LNCaP clone FGC (cell line): ENCODE data around the gene NME9.
"Not testable (repeated sequence)": the region's sequence is repeated elsewhere in the genome, so short reads cannot be mapped to it uniquely, and the experiment has no call there.

Experiments used
- DNase-seq: peaks from one replicate; pipeline ENCODE4 v3.0.0-alpha.2; 2011; ENCODE audit warnings: low read depth
- H3K4me3 ChIP-seq: 2 replicates; pipeline ENCODE4 v1.5.1; 2011; ENCODE audit warnings: mild to moderate bottlenecking, low read depth, low read length, control low read depth
- CTCF ChIP-seq: IDR thresholded peaks from 2 replicates; pipeline ENCODE4 v1.5.1; 2012; ENCODE audit warnings: mild to moderate bottlenecking; ENCODE audit not compliant: control insufficient read depth, insufficient read depth; ENCODE audit errors: extremely low read depth

The NME9 gene

GRCh38 chr3:138329127-138329983 lies at the start of gene NME9:
Gene NME9 (minus strand): TSS chr3:138329851. CDS start chr3:138329335, 516 bp downstream.
- peak; percentile 50 for DNase-seq
- peak within 1 kb of the TSS; percentile 59 for H3K4me3 ChIP-seq
- peak; percentile 74 for TF ChIP-seq CTCF

DNA sequence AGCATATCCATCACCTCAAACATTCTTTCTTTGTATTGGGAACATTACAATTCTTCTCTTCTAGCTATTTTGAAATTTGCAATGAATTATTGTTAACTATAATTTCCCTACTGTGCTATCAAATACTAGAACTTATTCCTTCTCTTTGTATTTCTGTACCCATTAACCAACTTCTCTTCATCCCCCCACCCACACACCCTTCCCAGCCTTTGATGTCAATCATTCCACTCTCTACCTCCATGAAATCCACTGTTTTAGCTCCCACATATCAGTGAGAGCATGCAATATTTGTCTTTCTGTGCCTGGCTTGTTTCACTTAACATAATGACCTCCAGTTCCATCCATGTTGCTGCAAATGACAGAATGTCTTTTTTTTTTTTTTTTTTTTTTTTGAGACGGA lies 49.3 kb upstream of the NME9 start:
- no peak overlapping the region for H3K4me3 ChIP-seq
- DNase-seq: no peak
- no peak for TF ChIP-seq CTCF

- H3K4me3 ChIP-seq: no peak overlapping the region
- DNase-seq: no peak
- no peak for TF ChIP-seq CTCF
These were observed 48.7 kb upstream of the NME9 start for GRCh38 chr3:138378331-138378730.

DNA sequence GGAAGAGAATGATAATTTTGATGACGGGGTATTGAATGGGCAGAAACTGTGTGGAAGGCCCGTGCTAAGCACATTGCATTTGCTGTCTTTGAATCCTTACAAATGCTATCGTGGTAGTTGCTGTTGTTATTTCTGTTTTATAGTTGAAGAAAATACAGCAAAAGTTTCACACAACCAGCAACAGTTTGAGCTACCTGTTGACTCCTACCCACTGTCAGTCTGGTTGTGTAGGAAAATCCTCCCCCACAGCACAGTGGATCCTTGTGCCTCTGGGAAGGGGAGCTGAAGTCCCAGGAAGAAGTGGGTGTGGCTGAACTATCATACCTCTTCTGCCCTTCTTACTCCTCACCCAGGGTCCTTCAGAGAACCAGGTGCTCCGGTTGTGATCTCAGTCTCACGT lies 48.2 kb upstream of the NME9 start:
- DNase-seq: no peak
- H3K4me3 ChIP-seq: no peak overlapping the region
- no peak for TF ChIP-seq CTCF

DNA sequence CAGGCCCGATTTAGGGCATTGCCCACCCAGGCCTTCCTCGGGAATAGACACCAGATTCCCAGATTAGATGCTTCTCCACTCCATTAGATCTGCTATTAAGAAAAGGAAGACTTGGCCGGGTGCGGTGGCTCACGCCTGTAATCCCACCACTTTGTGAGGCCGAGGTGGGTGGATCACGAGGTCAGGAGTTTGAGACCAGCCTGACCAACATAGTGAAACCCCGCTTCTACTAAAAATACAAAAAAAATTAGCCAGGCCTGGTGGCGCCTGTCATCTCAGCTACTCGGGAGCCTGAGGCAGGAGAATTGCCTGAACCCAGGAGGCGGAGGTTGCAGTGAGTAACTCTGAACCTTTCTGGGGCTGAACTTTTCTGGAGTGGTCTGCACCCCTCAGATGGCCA lies 47.6 kb upstream of the NME9 start:
- not testable (repeated sequence) for H3K4me3 ChIP-seq, DNase-seq

- DNase-seq: no peak
- TF ChIP-seq CTCF: no peak
- H3K4me3 ChIP-seq: no peak overlapping the region
These were observed 47.0 kb upstream of the NME9 start for GRCh38 chr3:138376663-138377062.

DNA sequence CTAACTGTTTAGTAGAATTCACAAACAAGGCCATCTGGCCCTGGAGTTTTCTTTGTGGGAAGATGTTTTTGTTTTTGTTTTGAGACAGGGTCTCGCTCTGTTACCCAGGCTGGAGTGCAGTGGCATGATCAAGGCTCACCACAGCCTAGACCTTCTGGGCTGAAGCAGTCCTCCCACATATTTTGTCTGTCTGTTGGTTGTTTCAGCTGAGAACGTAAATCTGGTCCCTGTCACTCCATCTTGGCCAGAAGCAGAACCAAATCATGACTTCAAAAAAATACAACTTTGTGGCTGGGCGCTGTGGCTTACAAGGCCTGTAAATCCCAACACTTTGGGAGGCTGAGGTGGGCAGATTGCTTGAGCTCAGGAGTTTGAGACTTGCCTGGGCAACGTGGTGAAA lies 45.8 kb upstream of the NME9 start:
- DNase-seq: no peak
- no peak overlapping the region for H3K4me3 ChIP-seq
- TF ChIP-seq CTCF: no peak
